ENCODE measurements around the gene OR11H7.
A peak's percentile ranks its signal among the peaks of the same experiment; 100 is the strongest.
"Not testable (repeated sequence)": the region's sequence is repeated elsewhere in the genome, so short reads cannot be mapped to it uniquely, and the experiment has no call there.

OR11H7 gene

GRCh38 chr14:20228681-20229080, at the start of gene OR11H7:
TSS of gene OR11H7 (plus strand) at chr14:20228981.
- no peak within 1 kb of the TSS for H3K27ac ChIP-seq (ENCODE audit: low read depth, low read length)
- H3K4me1 ChIP-seq (ENCODE audit: control insufficient read depth in 5 of 5, insufficient read depth in 5 of 5, low read length in 5 of 5), result no peaks in the 10 kb centered on the region
- H3K4me3 ChIP-seq (ENCODE audit: low read depth in 1 of 5, low read length in 5 of 5), result peak within 1 kb of the TSS in 2 of 5 donors; percentile 1 to 5
- H3K36me3 ChIP-seq (ENCODE audit: control insufficient read depth in 5 of 5, insufficient read depth in 5 of 5, low read length in 5 of 5), result no peaks in the 10 kb centered on the region
- peaks cover 4 to 17% (median 11%) of the 10 kb centered on the region in 5 donors for H3K9me3 ChIP-seq (ENCODE audit: control insufficient read depth in 5 of 5, low read length in 5 of 5)
- H3K27me3 ChIP-seq (ENCODE audit: control insufficient read depth in 5 of 5, insufficient read depth in 4 of 5, low read length in 5 of 5), result no peaks in the 10 kb centered on the region
- H3K9ac ChIP-seq (ENCODE audit: low read length in 5 of 5), result no peak within 1 kb of the TSS

- peaks cover 0 to 4% (median 0%) of the 10 kb centered on the region in 5 donors for H3K4me1 ChIP-seq (ENCODE audit: control insufficient read depth in 5 of 5, insufficient read depth in 5 of 5, low read length in 5 of 5)
- no peak overlapping the region for H3K9ac ChIP-seq (ENCODE audit: low read length in 5 of 5)
- no peaks in the 10 kb centered on the region for H3K36me3 ChIP-seq (ENCODE audit: control insufficient read depth in 5 of 5, insufficient read depth in 5 of 5, low read length in 5 of 5)
- peaks cover 0 to 3% (median 0%) of the 10 kb centered on the region in 5 donors for H3K9me3 ChIP-seq (ENCODE audit: control insufficient read depth in 5 of 5, low read length in 5 of 5)
- no peaks in the 10 kb centered on the region for H3K27me3 ChIP-seq (ENCODE audit: control insufficient read depth in 5 of 5, insufficient read depth in 4 of 5, low read length in 5 of 5)
- H3K4me3 ChIP-seq (ENCODE audit: low read depth in 1 of 5, low read length in 5 of 5), result no peak overlapping the region
- H3K27ac ChIP-seq (ENCODE audit: low read depth, low read length), result no peak overlapping the region
Observed at GRCh38 chr14:20179218-20179617, 49.6 kb upstream of the OR11H7 start.

GRCh38 chr14:20179880-20180279, 48.9 kb upstream of the OR11H7 start:
- no peaks in the 10 kb centered on the region for H3K36me3 ChIP-seq (ENCODE audit: control insufficient read depth in 5 of 5, insufficient read depth in 5 of 5, low read length in 5 of 5)
- no peak overlapping the region for H3K27ac ChIP-seq (ENCODE audit: low read depth, low read length)
- H3K27me3 ChIP-seq (ENCODE audit: control insufficient read depth in 5 of 5, insufficient read depth in 4 of 5, low read length in 5 of 5), result no peaks in the 10 kb centered on the region
- peaks cover 0 to 3% (median 0%) of the 10 kb centered on the region in 5 donors for H3K9me3 ChIP-seq (ENCODE audit: control insufficient read depth in 5 of 5, low read length in 5 of 5)
- peaks cover 0 to 4% (median 0%) of the 10 kb centered on the region in 5 donors for H3K4me1 ChIP-seq (ENCODE audit: control insufficient read depth in 5 of 5, insufficient read depth in 5 of 5, low read length in 5 of 5)
- H3K4me3 ChIP-seq (ENCODE audit: low read depth in 1 of 5, low read length in 5 of 5), result no peak overlapping the region
- H3K9ac ChIP-seq (ENCODE audit: low read length in 5 of 5), result no peak overlapping the region

GRCh38 chr14:20180486-20180885, 48.3 kb upstream of the OR11H7 start:
- Histone ChIP-seq H3K27ac (ENCODE audit: low read depth, low read length) (no peak overlapping the region), H3K27me3 (ENCODE audit: control insufficient read depth in 5 of 5, insufficient read depth in 4 of 5, low read length in 5 of 5) (no peaks in the 10 kb centered on the region), H3K9me3 (ENCODE audit: control insufficient read depth in 5 of 5, low read length in 5 of 5) (peaks cover 0 to 3% (median 0%) of the 10 kb centered on the region in 5 donors), H3K36me3 (ENCODE audit: control insufficient read depth in 5 of 5, insufficient read depth in 5 of 5, low read length in 5 of 5) (no peaks in the 10 kb centered on the region), H3K4me3 (ENCODE audit: low read depth in 1 of 5, low read length in 5 of 5) (no peak overlapping the region), H3K9ac (ENCODE audit: low read length in 5 of 5) (no peak overlapping the region), H3K4me1 (ENCODE audit: control insufficient read depth in 5 of 5, insufficient read depth in 5 of 5, low read length in 5 of 5) (peaks cover 0 to 4% (median 0%) of the 10 kb centered on the region in 5 donors)

GRCh38 chr14:20184181-20184580, 44.6 kb upstream of the OR11H7 start:
- Histone ChIP-seq H3K27me3 (ENCODE audit: control insufficient read depth in 5 of 5, insufficient read depth in 4 of 5, low read length in 5 of 5) (peaks cover 0 to 3% (median 0%) of the 10 kb centered on the region in 5 donors), H3K27ac (ENCODE audit: low read depth, low read length) (no peak overlapping the region), H3K36me3 (ENCODE audit: control insufficient read depth in 5 of 5, insufficient read depth in 5 of 5, low read length in 5 of 5) (no peaks in the 10 kb centered on the region), H3K9me3 (ENCODE audit: control insufficient read depth in 5 of 5, low read length in 5 of 5) (peaks cover 0 to 3% (median 0%) of the 10 kb centered on the region in 5 donors), H3K9ac (ENCODE audit: low read length in 5 of 5) (no peak overlapping the region), H3K4me3 (ENCODE audit: low read depth in 1 of 5, low read length in 5 of 5) (no peak overlapping the region), H3K4me1 (ENCODE audit: control insufficient read depth in 5 of 5, insufficient read depth in 5 of 5, low read length in 5 of 5) (peaks cover 0 to 4% (median 0%) of the 10 kb centered on the region in 5 donors)

GRCh38 chr14:20190596-20190995, 38.2 kb upstream of the OR11H7 start, which contains the start of gene OR11G2:
TSS of gene OR11G2 (plus strand) at chr14:20190896. CDS start at chr14:20197438, 6,542 bp downstream.
- Histone ChIP-seq H3K9ac (ENCODE audit: low read length in 5 of 5) (no peak within 1 kb of the TSS), H3K36me3 (ENCODE audit: control insufficient read depth in 5 of 5, insufficient read depth in 5 of 5, low read length in 5 of 5) (no peaks in the 10 kb centered on the region), H3K27ac (ENCODE audit: low read depth, low read length) (no peak within 1 kb of the TSS), H3K27me3 (ENCODE audit: control insufficient read depth in 5 of 5, insufficient read depth in 4 of 5, low read length in 5 of 5) (peaks cover 0 to 3% (median 0%) of the 10 kb centered on the region in 5 donors), H3K4me1 (ENCODE audit: control insufficient read depth in 5 of 5, insufficient read depth in 5 of 5, low read length in 5 of 5) (no peaks in the 10 kb centered on the region), H3K9me3 (ENCODE audit: control insufficient read depth in 5 of 5, low read length in 5 of 5) (no peaks in the 10 kb centered on the region), H3K4me3 (ENCODE audit: low read depth in 1 of 5, low read length in 5 of 5) (no peak within 1 kb of the TSS)

GRCh38 chr14:20191396-20191795, 37.4 kb upstream of the OR11H7 start:
- Histone ChIP-seq H3K36me3 (ENCODE audit: control insufficient read depth in 5 of 5, insufficient read depth in 5 of 5, low read length in 5 of 5) (no peaks in the 10 kb centered on the region), H3K9me3 (ENCODE audit: control insufficient read depth in 5 of 5, low read length in 5 of 5) (no peaks in the 10 kb centered on the region), H3K9ac (ENCODE audit: low read length in 5 of 5) (no peak overlapping the region), H3K27ac (ENCODE audit: low read depth, low read length) (no peak overlapping the region), H3K4me3 (ENCODE audit: low read depth in 1 of 5, low read length in 5 of 5) (no peak overlapping the region), H3K27me3 (ENCODE audit: control insufficient read depth in 5 of 5, insufficient read depth in 4 of 5, low read length in 5 of 5) (peaks cover 0 to 3% (median 0%) of the 10 kb centered on the region in 5 donors), H3K4me1 (ENCODE audit: control insufficient read depth in 5 of 5, insufficient read depth in 5 of 5, low read length in 5 of 5) (no peaks in the 10 kb centered on the region)

GRCh38 chr14:20194101-20194500, 34.7 kb upstream of the OR11H7 start:
- Histone ChIP-seq H3K4me3 (ENCODE audit: low read depth in 1 of 5, low read length in 5 of 5) (no peak overlapping the region), H3K9me3 (ENCODE audit: control insufficient read depth in 5 of 5, low read length in 5 of 5) (no peaks in the 10 kb centered on the region), H3K9ac (ENCODE audit: low read length in 5 of 5) (no peak overlapping the region), H3K4me1 (ENCODE audit: control insufficient read depth in 5 of 5, insufficient read depth in 5 of 5, low read length in 5 of 5) (no peaks in the 10 kb centered on the region), H3K27me3 (ENCODE audit: control insufficient read depth in 5 of 5, insufficient read depth in 4 of 5, low read length in 5 of 5) (no peaks in the 10 kb centered on the region), H3K27ac (ENCODE audit: low read depth, low read length) (no peak overlapping the region), H3K36me3 (ENCODE audit: control insufficient read depth in 5 of 5, insufficient read depth in 5 of 5, low read length in 5 of 5) (no peaks in the 10 kb centered on the region)

- not testable (repeated sequence) for H3K27me3 ChIP-seq (ENCODE audit: control insufficient read depth in 5 of 5, insufficient read depth in 4 of 5, low read length in 5 of 5); H3K4me1 ChIP-seq (ENCODE audit: control insufficient read depth in 5 of 5, insufficient read depth in 5 of 5, low read length in 5 of 5); H3K9me3 ChIP-seq (ENCODE audit: control insufficient read depth in 5 of 5, low read length in 5 of 5); H3K36me3 ChIP-seq (ENCODE audit: control insufficient read depth in 5 of 5, insufficient read depth in 5 of 5, low read length in 5 of 5); H3K27ac ChIP-seq (ENCODE audit: low read depth, low read length); H3K4me3 ChIP-seq (ENCODE audit: low read depth in 1 of 5, low read length in 5 of 5); H3K9ac ChIP-seq (ENCODE audit: low read length in 5 of 5)
Observed at GRCh38 chr14:20195170-20195569, 33.6 kb upstream of the OR11H7 start.

GRCh38 chr14:20195911-20196310, 32.9 kb upstream of the OR11H7 start:
- no peak overlapping the region for H3K4me3 ChIP-seq (ENCODE audit: low read depth in 1 of 5, low read length in 5 of 5)
- no peaks in the 10 kb centered on the region for H3K36me3 ChIP-seq (ENCODE audit: control insufficient read depth in 5 of 5, insufficient read depth in 5 of 5, low read length in 5 of 5)
- no peaks in the 10 kb centered on the region for H3K9me3 ChIP-seq (ENCODE audit: control insufficient read depth in 5 of 5, low read length in 5 of 5)
- no peaks in the 10 kb centered on the region for H3K27me3 ChIP-seq (ENCODE audit: control insufficient read depth in 5 of 5, insufficient read depth in 4 of 5, low read length in 5 of 5)
- no peak overlapping the region for H3K27ac ChIP-seq (ENCODE audit: low read depth, low read length)
- H3K9ac ChIP-seq (ENCODE audit: low read length in 5 of 5), result no peak overlapping the region
- H3K4me1 ChIP-seq (ENCODE audit: control insufficient read depth in 5 of 5, insufficient read depth in 5 of 5, low read length in 5 of 5), result no peaks in the 10 kb centered on the region

GRCh38 chr14:20197459-20197858, 31.3 kb upstream of the OR11H7 start:
- Histone ChIP-seq H3K4me1 (ENCODE audit: control insufficient read depth in 5 of 5, insufficient read depth in 5 of 5, low read length in 5 of 5) (no peaks in the 10 kb centered on the region), H3K36me3 (ENCODE audit: control insufficient read depth in 5 of 5, insufficient read depth in 5 of 5, low read length in 5 of 5) (no peaks in the 10 kb centered on the region), H3K4me3 (ENCODE audit: low read depth in 1 of 5, low read length in 5 of 5) (no peak overlapping the region), H3K27me3 (ENCODE audit: control insufficient read depth in 5 of 5, insufficient read depth in 4 of 5, low read length in 5 of 5) (no peaks in the 10 kb centered on the region), H3K9me3 (ENCODE audit: control insufficient read depth in 5 of 5, low read length in 5 of 5) (no peaks in the 10 kb centered on the region), H3K27ac (ENCODE audit: low read depth, low read length) (no peak overlapping the region), H3K9ac (ENCODE audit: low read length in 5 of 5) (no peak overlapping the region)
